Measurements from ENCODE around the gene ZFYVE16.
"Not testable (repeated sequence)": the region's sequence is repeated elsewhere in the genome, so short reads cannot be mapped to it uniquely, and the experiment has no call there.

Gene ZFYVE16

DNA sequence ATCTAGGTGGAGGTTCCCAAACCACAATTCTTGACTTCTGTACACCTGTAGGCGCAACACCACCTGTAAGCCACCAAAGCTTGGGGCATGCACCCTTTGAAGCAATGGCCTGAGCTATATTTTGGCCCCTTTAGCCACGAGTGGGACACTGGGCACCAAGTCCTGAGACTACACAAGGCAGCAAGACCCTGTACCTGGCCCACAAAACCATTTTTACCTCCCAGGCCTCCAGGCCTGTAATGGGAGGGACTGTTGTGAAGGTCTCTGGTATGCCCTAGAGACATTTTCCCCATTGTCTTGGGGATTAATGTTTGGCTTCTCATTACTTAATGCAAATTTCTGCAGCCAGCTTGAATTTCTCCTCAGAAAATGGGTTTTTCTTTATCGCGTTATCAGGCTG, 55.4 kb downstream of the ZFYVE16 start:
- no peak overlapping the region for H3K4me3 ChIP-seq (ENCODE audit: low read depth, low read length)
- TF ChIP-seq, protein P1, sequence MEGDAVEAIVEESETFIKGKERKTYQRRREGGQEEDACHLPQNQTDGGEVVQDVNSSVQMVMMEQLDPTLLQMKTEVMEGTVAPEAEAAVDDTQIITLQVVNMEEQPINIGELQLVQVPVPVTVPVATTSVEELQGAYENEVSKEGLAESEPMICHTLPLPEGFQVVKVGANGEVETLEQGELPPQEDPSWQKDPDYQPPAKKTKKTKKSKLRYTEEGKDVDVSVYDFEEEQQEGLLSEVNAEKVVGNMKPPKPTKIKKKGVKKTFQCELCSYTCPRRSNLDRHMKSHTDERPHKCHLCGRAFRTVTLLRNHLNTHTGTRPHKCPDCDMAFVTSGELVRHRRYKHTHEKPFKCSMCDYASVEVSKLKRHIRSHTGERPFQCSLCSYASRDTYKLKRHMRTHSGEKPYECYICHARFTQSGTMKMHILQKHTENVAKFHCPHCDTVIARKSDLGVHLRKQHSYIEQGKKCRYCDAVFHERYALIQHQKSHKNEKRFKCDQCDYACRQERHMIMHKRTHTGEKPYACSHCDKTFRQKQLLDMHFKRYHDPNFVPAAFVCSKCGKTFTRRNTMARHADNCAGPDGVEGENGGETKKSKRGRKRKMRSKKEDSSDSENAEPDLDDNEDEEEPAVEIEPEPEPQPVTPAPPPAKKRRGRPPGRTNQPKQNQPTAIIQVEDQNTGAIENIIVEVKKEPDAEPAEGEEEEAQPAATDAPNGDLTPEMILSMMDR (IDR thresholded peaks at IDR 0.05; ENCODE audit: low read depth, low read length): no peak

DNA sequence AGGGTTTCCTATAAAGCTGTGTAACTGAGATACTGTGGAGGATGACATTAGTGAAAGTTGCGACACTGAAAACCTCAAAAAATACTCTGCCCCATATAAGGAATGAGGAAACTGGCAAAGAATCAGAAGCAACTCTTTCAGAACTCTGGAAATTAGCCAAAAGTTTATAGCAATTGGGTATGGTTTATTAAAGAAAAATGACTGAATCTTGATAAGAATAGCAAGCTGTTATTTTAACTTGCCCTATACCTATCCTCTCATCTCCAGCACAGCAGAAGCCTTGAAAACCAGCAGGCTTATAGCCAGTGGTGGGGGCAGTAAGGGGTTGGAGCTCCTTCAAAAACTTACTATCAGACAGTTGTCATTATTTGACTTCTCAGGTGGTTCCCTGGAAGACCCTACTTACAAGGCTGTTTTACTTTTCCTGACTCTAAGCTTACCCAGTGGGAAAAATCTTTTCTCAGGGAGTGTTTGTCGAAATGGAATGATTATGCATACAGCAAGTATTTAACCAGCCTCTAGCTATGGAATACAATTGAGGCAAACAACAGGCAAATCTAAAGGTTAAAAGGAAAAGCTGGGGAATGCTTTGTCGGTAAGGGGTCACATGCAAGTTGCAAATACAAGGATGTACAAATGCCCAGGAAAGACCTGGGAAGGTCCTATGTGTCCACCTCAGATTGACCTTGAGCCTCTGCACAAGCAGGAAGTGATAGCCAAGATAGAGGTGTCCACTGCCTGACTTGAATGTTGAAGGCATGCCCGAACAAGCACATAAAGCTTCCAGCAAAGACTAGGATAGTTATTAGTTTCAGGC, 59.0 kb downstream of the ZFYVE16 start:
- TF ChIP-seq, protein P1 (IDR thresholded peaks at IDR 0.05; ENCODE audit: low read depth, low read length): no peak
- H3K4me3 ChIP-seq (ENCODE audit: low read depth, low read length): no peak overlapping the region

DNA sequence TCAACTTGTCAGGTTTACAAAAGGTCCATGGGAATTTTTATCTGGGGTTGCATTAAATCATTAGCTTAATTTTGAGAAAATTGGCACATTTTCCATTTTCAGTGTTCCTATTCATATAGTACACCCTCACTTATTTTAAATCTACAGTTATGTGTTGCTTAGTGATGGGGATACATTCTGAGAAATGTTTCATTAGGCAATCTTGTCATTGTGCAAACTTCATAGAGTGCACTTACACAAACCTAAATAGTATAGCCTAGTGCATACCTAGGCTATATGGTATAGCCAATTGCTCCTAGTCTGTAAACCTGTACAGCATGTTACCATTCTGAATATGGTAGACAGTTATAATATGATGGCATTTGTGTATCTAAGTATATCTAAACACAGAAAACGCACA, 60.3 kb downstream of the ZFYVE16 start:
- no peak overlapping the region for H3K4me3 ChIP-seq (ENCODE audit: low read depth, low read length)
- TF ChIP-seq, protein P1 (IDR thresholded peaks at IDR 0.05; ENCODE audit: low read depth, low read length): no peak

DNA sequence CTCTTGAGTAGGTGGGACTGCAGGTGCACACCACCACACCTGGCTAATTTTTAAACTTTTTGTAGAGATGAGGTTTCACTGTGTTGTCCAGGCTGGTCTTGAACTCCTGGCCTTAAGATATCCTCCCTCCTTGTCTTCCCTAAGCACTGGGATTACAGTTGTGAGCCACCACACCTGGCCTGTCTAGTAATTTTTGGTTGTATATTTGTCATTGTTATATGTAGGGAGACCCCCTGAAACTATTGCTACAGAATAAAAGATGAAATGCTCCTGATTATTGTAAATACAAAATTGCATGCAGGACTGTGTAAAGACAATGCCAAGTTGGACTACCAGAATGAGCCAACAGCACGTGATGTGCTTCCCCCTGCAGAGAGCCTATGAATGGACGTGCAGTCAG, 62.8 kb downstream of the ZFYVE16 start:
- H3K4me3 ChIP-seq (ENCODE audit: low read depth, low read length): not testable (repeated sequence)

DNA sequence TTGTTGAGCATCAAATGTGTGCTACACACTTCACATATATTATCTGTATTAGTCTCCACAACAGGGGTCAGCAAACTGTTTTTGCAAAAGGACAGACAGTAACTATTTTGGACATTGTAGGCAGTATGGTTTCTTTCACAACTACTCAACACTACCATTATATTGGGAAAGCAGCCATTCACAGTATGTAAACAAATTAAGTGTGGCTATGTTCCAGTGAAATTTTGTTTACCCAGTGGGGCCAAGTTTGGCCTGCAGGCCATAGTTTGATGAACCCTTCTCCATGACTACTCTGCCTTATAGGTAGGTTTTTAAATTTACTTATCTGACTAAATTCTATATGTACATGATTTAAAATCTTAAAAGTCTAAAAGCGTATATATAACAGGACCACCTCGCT, 67.1 kb downstream of the ZFYVE16 start:
- TF ChIP-seq, protein P1 (IDR thresholded peaks at IDR 0.05; ENCODE audit: low read depth, low read length): no peak
- no peak overlapping the region for H3K4me3 ChIP-seq (ENCODE audit: low read depth, low read length)

DNA sequence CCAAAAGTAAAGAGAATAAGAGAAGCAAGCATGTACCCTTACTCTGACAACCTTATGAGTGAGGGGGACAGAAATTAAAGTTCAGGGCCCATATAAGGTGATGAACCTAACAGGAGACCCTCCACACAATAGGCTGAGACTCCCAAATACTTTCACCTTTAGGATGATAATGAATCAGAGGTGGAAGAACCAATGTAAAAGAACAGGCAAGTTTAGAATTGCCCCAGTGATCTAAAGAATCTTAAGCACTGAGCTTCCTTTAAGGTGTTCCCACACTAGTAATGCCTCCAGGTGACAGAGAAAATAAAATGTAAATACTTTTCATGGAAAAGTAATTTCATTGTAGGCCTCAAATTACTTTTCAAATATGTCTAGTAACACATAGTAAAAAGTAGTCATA, 71.8 kb downstream of the ZFYVE16 start:
- H3K4me3 ChIP-seq (ENCODE audit: low read depth, low read length): no peak overlapping the region
- TF ChIP-seq, protein P1 (IDR thresholded peaks at IDR 0.05; ENCODE audit: low read depth, low read length): no peak

DNA sequence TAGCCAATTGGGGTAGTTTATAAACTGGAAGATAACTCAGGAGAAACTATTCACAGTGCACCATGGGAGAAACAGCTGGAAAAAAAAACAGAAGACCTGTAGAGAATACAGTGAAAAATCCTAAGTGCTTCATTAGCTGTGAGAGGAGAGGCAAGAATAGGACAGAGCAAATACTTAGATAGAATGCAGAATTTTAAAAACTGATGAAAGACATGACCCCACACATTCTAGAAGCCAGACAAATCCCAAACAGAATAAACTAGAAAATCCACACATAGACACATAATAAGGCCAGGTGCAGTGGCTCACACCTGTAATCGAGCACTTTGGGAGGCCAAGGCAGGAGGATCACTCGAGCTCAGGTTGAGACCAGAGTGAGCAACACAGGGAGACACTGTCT, 72.5 kb downstream of the ZFYVE16 start:
- TF ChIP-seq, protein P1 (IDR thresholded peaks at IDR 0.05; ENCODE audit: low read depth, low read length): no peak
- no peak overlapping the region for H3K4me3 ChIP-seq (ENCODE audit: low read depth, low read length)
